HL-60 (cell line): ENCODE data around the gene STARD4.

ENCODE experiments used
- GABPA ChIP-seq: IDR thresholded peaks from 2 replicates; pipeline ENCODE4 v1.6.1; 2012; ENCODE audit warnings: low read depth
- POLR2AphosphoS5 ChIP-seq: IDR thresholded peaks from 2 replicates; pipeline ENCODE4 v1.6.1; 2012; ENCODE audit warnings: low read depth
- REST ChIP-seq: IDR thresholded peaks from 2 replicates; pipeline ENCODE4 v1.6.1; 2012; ENCODE audit warnings: low read depth; ENCODE audit not compliant: insufficient replicate concordance
- TF ChIP-seq, protein P1 (sequence below): IDR thresholded peaks from one replicate; pipeline ENCODE4 v1.5.1; 2011; ENCODE audit warnings: low read length, control low read depth, inconsistent platforms; ENCODE audit not compliant: insufficient read depth

- TF ChIP-seq POLR2AphosphoS5 (no peak), REST (no peak), GABPA (no peak)
- TF ChIP-seq, protein P1, sequence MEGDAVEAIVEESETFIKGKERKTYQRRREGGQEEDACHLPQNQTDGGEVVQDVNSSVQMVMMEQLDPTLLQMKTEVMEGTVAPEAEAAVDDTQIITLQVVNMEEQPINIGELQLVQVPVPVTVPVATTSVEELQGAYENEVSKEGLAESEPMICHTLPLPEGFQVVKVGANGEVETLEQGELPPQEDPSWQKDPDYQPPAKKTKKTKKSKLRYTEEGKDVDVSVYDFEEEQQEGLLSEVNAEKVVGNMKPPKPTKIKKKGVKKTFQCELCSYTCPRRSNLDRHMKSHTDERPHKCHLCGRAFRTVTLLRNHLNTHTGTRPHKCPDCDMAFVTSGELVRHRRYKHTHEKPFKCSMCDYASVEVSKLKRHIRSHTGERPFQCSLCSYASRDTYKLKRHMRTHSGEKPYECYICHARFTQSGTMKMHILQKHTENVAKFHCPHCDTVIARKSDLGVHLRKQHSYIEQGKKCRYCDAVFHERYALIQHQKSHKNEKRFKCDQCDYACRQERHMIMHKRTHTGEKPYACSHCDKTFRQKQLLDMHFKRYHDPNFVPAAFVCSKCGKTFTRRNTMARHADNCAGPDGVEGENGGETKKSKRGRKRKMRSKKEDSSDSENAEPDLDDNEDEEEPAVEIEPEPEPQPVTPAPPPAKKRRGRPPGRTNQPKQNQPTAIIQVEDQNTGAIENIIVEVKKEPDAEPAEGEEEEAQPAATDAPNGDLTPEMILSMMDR: no peak
These were observed 32.7 kb upstream of the STARD4 start for GRCh38 chr5:111545031-111545430.
